K562 (cell line): ENCODE results near the gene HEMGN. TPM values are rescaled to one million over a fixed set of nuclear protein-coding genes. Genes with fewer than 3 reads are reported as not detected.

Experiments used
- BCOR ChIP-seq: fragments of 450-650 bp; IDR thresholded peaks from 2 replicates; pipeline ENCODE4 v1.6.1; 2016
- CLOCK ChIP-seq: fragments of 250-450 bp; sonication (Bioruptor Pico); IDR thresholded peaks from 2 replicates; pipeline ENCODE4 v1.4.0; 2020; ENCODE audit warnings: mild to moderate bottlenecking, moderate library complexity, borderline replicate concordance
- HDAC6 ChIP-seq: IDR thresholded peaks from 2 replicates; pipeline ENCODE4 v1.6.1; 2012; ENCODE audit warnings: low read depth, mild to moderate bottlenecking, control low read depth, inconsistent platforms, low read length, moderate library complexity
- HDAC8 ChIP-seq: fragments of 450-650 bp; IDR thresholded peaks from 2 replicates; pipeline ENCODE4 v1.6.1; 2016; ENCODE audit warnings: mild to moderate bottlenecking, missing genetic modification characterization, moderate library complexity, missing compliant biosample characterization
- RBBP5 ChIP-seq: fragments of 200-600 bp; sonication (generic); IDR thresholded peaks from 2 replicates; pipeline ENCODE4 v1.6.1; 2012; ENCODE audit warnings: borderline replicate concordance, mild to moderate bottlenecking, low read length, control low read depth, inconsistent platforms; ENCODE audit not compliant: insufficient read depth, poor library complexity, severe bottlenecking
- SIN3A ChIP-seq, 2 experiments: fragments of 150-350 bp in 1 of 2; IDR thresholded peaks; 2 replicates each; pipeline ENCODE4 v1.6.1; 2011 to 2016; ENCODE audit warnings: borderline replicate concordance in 2 of 2, low read depth in 2 of 2, low read length in 2 of 2, mild to moderate bottlenecking in 2 of 2, moderate library complexity in 2 of 2; ENCODE audit not compliant: control insufficient read depth in 1 of 2
- TAF9B ChIP-seq: fragments of 450-650 bp; IDR thresholded peaks from 2 replicates; pipeline ENCODE4 v1.6.1; 2018; ENCODE audit warnings: mild to moderate bottlenecking; ENCODE audit not compliant: partially characterized antibody
- TBL1XR1 ChIP-seq, 2 experiments: IDR thresholded peaks; 2 replicates each; pipeline ENCODE4 v1.6.1; 2012; ENCODE audit warnings: improper control_type of control experiment in 2 of 2, low read length in 2 of 2, mild to moderate bottlenecking in 1 of 2
- TEAD4 ChIP-seq, 2 experiments: sonication (generic) in 1 of 2; formaldehyde crosslinking in 1 of 2; IDR thresholded peaks; 2 replicates each; pipeline versions ENCODE4 v1.6.1 to v1.8.0; 2012 to 2022; ENCODE audit warnings: borderline replicate concordance in 1 of 2, inconsistent platforms in 1 of 2, low read length in 1 of 2, mild to moderate bottlenecking in 1 of 2, missing genetic modification reagents in 1 of 2
- TFE3 ChIP-seq: fragments of 450-650 bp; formaldehyde crosslinking; IDR thresholded peaks from 2 replicates; pipeline ENCODE4 v1.4.0; 2020; ENCODE audit warnings: mild to moderate bottlenecking, mixed read lengths
- THAP12 ChIP-seq: fragments of 250-450 bp; sonication (Bioruptor Pico); IDR thresholded peaks from 2 replicates; pipeline ENCODE4 v1.9.0; 2021; ENCODE audit warnings: mild to moderate bottlenecking, inconsistent platforms
- ZBTB11 ChIP-seq, 3 experiments: fragments of 200-800 bp in 1 of 3; fragments of 250-450 bp in 1 of 3; fragments of 450-650 bp in 1 of 3; sonication (Bioruptor Pico) in 1 of 3; sonication (Bioruptor generic) in 1 of 3; formaldehyde crosslinking in 1 of 3; IDR thresholded peaks; 2 replicates each; pipeline versions ENCODE4 v1.6.1 to v1.8.0; 2016 to 2022; ENCODE audit warnings: mild to moderate bottlenecking in 2 of 3, missing genetic modification characterization in 2 of 3, missing compliant biosample characterization in 1 of 3, moderate library complexity in 1 of 3
- ZNF561 ChIP-seq: fragments of 450-650 bp; formaldehyde crosslinking; conservative IDR thresholded peaks from 2 replicates; pipeline ENCODE4 v1.4.0; 2020; ENCODE audit warnings: mild to moderate bottlenecking, moderate library complexity
- polyA plus RNA-seq, 8 experiments: library from polyadenylated mRNA; depleted of rRNA in 4 of 8; stranded (reverse) in 5 of 8; unstranded in 3 of 8; fragments of >200 nt; fragmentation: Nextera tagmentation in 2 of 8; fragmentation: Illumina TruSeq in 1 of 8; extraction: Ambion mirVana in 2 of 8; extraction: Trizol in 1 of 8; gene quantifications; 2 replicates each; pipeline versions ENCODE4 v1.2.1 to v1.2.3, GENCODE V29; 2011 to 2014; ENCODE audit warnings: inconsistent platforms in 1 of 8, missing spikeins in 1 of 8
- total RNA-seq, 7 experiments: library from RNA; depleted of rRNA in 6 of 7; stranded (reverse); fragments of >200 nt in 6 of 7; fragmentation: Illumina TruSeq in 2 of 7; extraction: Trizol in 2 of 7; gene quantifications; 2 replicates each; pipeline versions ENCODE4 v1.2.1 to v1.2.3, GENCODE V29; 2011 to 2021; ENCODE audit warnings: low replicate concordance in 1 of 7

HEMGN gene
- total and polyA plus RNA-seq, 9 of the 15 experiments (the other 6 are each of a cell fraction or from before 2014, with no cell fraction given) = 56.3 to 258 (median 137) TPM

GRCh38 chr9:97980918-97981845 is 43.2 kb upstream of the HEMGN start (continued):
- TF ChIP-seq BCOR (no peak), THAP12 (no peak), HDAC6 (no peak), TAF9B (peak; percentile 8), TEAD4 (IDR thresholded peaks at IDR 0.05; ENCODE audit: low read length) (no peak), TEAD4 (CRISPR knock-in tag; IDR thresholded peaks at IDR 0.05; ENCODE audit: borderline replicate concordance) (no peak), SIN3A (IDR thresholded peaks at IDR 0.05; ENCODE audit: borderline replicate concordance in 2 of 2, control insufficient read depth in 1 of 2, low read depth in 2 of 2, low read length in 2 of 2) (no peak), TFE3 (CRISPR knock-in tag) (no peak), ZNF561 (CRISPR knock-in tag) (peak; percentile 69; the same call in 1 of the 2 replicates), CLOCK (CRISPR knock-in tag) (no peak), TBL1XR1 (IDR thresholded peaks at IDR 0.05; ENCODE audit: low read length in 2 of 2) (no peak), HDAC8 (tag) (no peak), ZBTB11 (CRISPR knock-in tag; IDR thresholded peaks at IDR 0.05) (peak in 1 of 3 experiments; percentile 31; a peak in 1 of 6 replicates), RBBP5 (peak; percentile 4)
